ENCODE data around the gene LAX1.
"Not testable (repeated sequence)": the region's sequence is repeated elsewhere in the genome, so short reads cannot be mapped to it uniquely, and the experiment has no call there.

The LAX1 gene

GRCh38 chr1:203746281-203746680 lies 18.7 kb upstream of the LAX1 start:
- H3K27ac ChIP-seq: no peak overlapping the region
- no peak overlapping the region for H3K9ac ChIP-seq
- H4K20me1 ChIP-seq: no peaks in the 10 kb centered on the region
- peaks cover 5% of the 10 kb centered on the region; the same call in 1 of the 2 replicates for H3K36me3 ChIP-seq
- H3K4me3 ChIP-seq: no peak overlapping the region
- peaks cover 30% of the 10 kb centered on the region for H3K4me1 ChIP-seq
- peaks cover 9% of the 10 kb centered on the region; the same call in 1 of the 2 replicates for H3K9me3 ChIP-seq
- no peak for TF ChIP-seq Cebpa-rat (IDR thresholded peaks at IDR 0.05)
- no peaks in the 10 kb centered on the region for H3K27me3 ChIP-seq
- no peak overlapping the region for H3K4me2 ChIP-seq

GRCh38 chr1:203751051-203751450 lies 13.9 kb upstream of the LAX1 start:
- Histone ChIP-seq H3K4me3 (no peak overlapping the region), H3K9me3 (0 out of 2 replicates have a peak, but pooled peaks cover 2% of the 10 kb centered on the region), H4K20me1 (no peaks in the 10 kb centered on the region), H3K36me3 (no peaks in the 10 kb centered on the region), H3K9ac (no peak overlapping the region), H3K27ac (no peak overlapping the region), H3K4me1 (peaks cover 34% of the 10 kb centered on the region), H3K27me3 (no peaks in the 10 kb centered on the region), H3K4me2 (no peak overlapping the region)
- TF ChIP-seq Cebpa-rat (IDR thresholded peaks at IDR 0.05): no peak

- not testable (repeated sequence) for H4K20me1 ChIP-seq, H3K4me2 ChIP-seq, H3K27ac ChIP-seq, H3K9ac ChIP-seq, H3K27me3 ChIP-seq, H3K36me3 ChIP-seq, H3K9me3 ChIP-seq, H3K4me3 ChIP-seq
- peaks cover 34% of the 10 kb centered on the region for H3K4me1 ChIP-seq
Observed at GRCh38 chr1:203751618-203752361, 13.2 kb upstream of the LAX1 start.

GRCh38 chr1:203754455-203754864 lies 10.5 kb upstream of the LAX1 start:
- no peaks in the 10 kb centered on the region for H4K20me1 ChIP-seq
- H3K36me3 ChIP-seq: no peaks in the 10 kb centered on the region
- H3K9ac ChIP-seq: peak overlapping the region; percentile 47
- no peak for TF ChIP-seq Cebpa-rat (IDR thresholded peaks at IDR 0.05)
- H3K4me2 ChIP-seq: peak overlapping the region; percentile 53
- no peaks in the 10 kb centered on the region for H3K9me3 ChIP-seq
- H3K27ac ChIP-seq: peak overlapping the region; percentile 81
- peaks cover 38% of the 10 kb centered on the region for H3K4me1 ChIP-seq
- H3K27me3 ChIP-seq: no peaks in the 10 kb centered on the region
- H3K4me3 ChIP-seq: no peak overlapping the region

GRCh38 chr1:203756036-203756435 lies 8.9 kb upstream of the LAX1 start:
- TF ChIP-seq Cebpa-rat (IDR thresholded peaks at IDR 0.05): no peak
- Histone ChIP-seq H3K9ac (no peak overlapping the region), H3K27me3 (no peaks in the 10 kb centered on the region), H3K9me3 (no peaks in the 10 kb centered on the region), H3K36me3 (no peaks in the 10 kb centered on the region), H3K27ac (no peak overlapping the region), H3K4me2 (no peak overlapping the region), H3K4me1 (peaks cover 44% of the 10 kb centered on the region), H3K4me3 (no peak overlapping the region), H4K20me1 (no peaks in the 10 kb centered on the region)

- not testable (repeated sequence) for H3K27ac ChIP-seq, H3K4me3 ChIP-seq, H3K36me3 ChIP-seq, H3K9me3 ChIP-seq, H3K4me2 ChIP-seq, H3K27me3 ChIP-seq, H3K9ac ChIP-seq, H4K20me1 ChIP-seq
- peaks cover 37% of the 10 kb centered on the region for H3K4me1 ChIP-seq
Observed at GRCh38 chr1:203758749-203759148, 6.2 kb upstream of the LAX1 start.

- Histone ChIP-seq H3K4me1 (peaks cover 37% of the 10 kb centered on the region), H4K20me1 (no peaks in the 10 kb centered on the region), H3K36me3 (no peaks in the 10 kb centered on the region), H3K27ac (no peak overlapping the region), H3K4me3 (no peak overlapping the region), H3K27me3 (no peaks in the 10 kb centered on the region), H3K9ac (no peak overlapping the region), H3K9me3 (no peaks in the 10 kb centered on the region), H3K4me2 (no peak overlapping the region)
- TF ChIP-seq Cebpa-rat (IDR thresholded peaks at IDR 0.05): no peak
Observed at GRCh38 chr1:203760506-203760905, 4.5 kb upstream of the LAX1 start.

- H4K20me1 ChIP-seq, H3K27me3 ChIP-seq, H3K9ac ChIP-seq, H3K9me3 ChIP-seq, H3K27ac ChIP-seq, H3K36me3 ChIP-seq, H3K4me2 ChIP-seq, H3K4me3 ChIP-seq: not testable (repeated sequence)
- peaks cover 39% of the 10 kb centered on the region for H3K4me1 ChIP-seq
Observed at GRCh38 chr1:203761958-203762357, 3.0 kb upstream of the LAX1 start.

GRCh38 chr1:203763505-203763904 lies 1.5 kb upstream of the LAX1 start:
- H3K9ac ChIP-seq: no peak overlapping the region
- no peaks in the 10 kb centered on the region for H3K9me3 ChIP-seq
- peaks cover 44% of the 10 kb centered on the region for H3K4me1 ChIP-seq
- no peak for TF ChIP-seq Cebpa-rat (IDR thresholded peaks at IDR 0.05)
- no peak overlapping the region for H3K4me3 ChIP-seq
- H3K27me3 ChIP-seq: no peaks in the 10 kb centered on the region
- peak overlapping the region; percentile 87; the same call in 1 of the 2 replicates for H3K27ac ChIP-seq
- H4K20me1 ChIP-seq: no peaks in the 10 kb centered on the region
- H3K36me3 ChIP-seq: no peaks in the 10 kb centered on the region
- no peak overlapping the region; the same call in 1 of the 2 replicates for H3K4me2 ChIP-seq

- H3K27ac ChIP-seq: peak overlapping the region; percentile 87
- H3K4me1 ChIP-seq: peaks cover 50% of the 10 kb centered on the region
- H3K36me3 ChIP-seq: no peaks in the 10 kb centered on the region
- H3K9ac ChIP-seq: peak overlapping the region; percentile 1; the same call in 1 of the 2 replicates
- no peak overlapping the region for H3K4me3 ChIP-seq
- H3K4me2 ChIP-seq: peak overlapping the region; percentile 75
- H4K20me1 ChIP-seq: no peaks in the 10 kb centered on the region
- H3K9me3 ChIP-seq: no peaks in the 10 kb centered on the region
- no peaks in the 10 kb centered on the region for H3K27me3 ChIP-seq
- no peak for TF ChIP-seq Cebpa-rat (IDR thresholded peaks at IDR 0.05)
Observed at GRCh38 chr1:203764105-203765028, 616 bp upstream of the LAX1 start.
